Measurements from ENCODE around the gene DND1.
"Not testable (repeated sequence)": the region's sequence is repeated elsewhere in the genome, so short reads cannot be mapped to it uniquely, and the experiment has no call there.

Gene DND1

GRCh38 chr5:140673187-140673976, at the start of gene DND1:
TSS of gene DND1 (minus strand) at chr5:140673576. CDS start at chr5:140673542, 34 bp downstream.
- DNase-seq = no peak

GRCh38 chr5:140721395-140721794, 48.0 kb upstream of the DND1 start:
- DNase-seq = not testable (repeated sequence)

- DNase-seq = not testable (repeated sequence)
Observed at GRCh38 chr5:140720738-140721137, 47.4 kb upstream of the DND1 start.

GRCh38 chr5:140718266-140718592, 44.9 kb upstream of the DND1 start:
- no peak for DNase-seq

GRCh38 chr5:140716238-140716637, 42.9 kb upstream of the DND1 start:
- not testable (repeated sequence) for DNase-seq

GRCh38 chr5:140713562-140714094, 40.3 kb upstream of the DND1 start:
- DNase-seq = no peak

GRCh38 chr5:140711794-140712193, 38.4 kb upstream of the DND1 start:
- DNase-seq = no peak

- DNase-seq = peak; percentile 80
Observed at GRCh38 chr5:140710899-140711552, 37.6 kb upstream of the DND1 start.

- not testable (repeated sequence) for DNase-seq
Observed at GRCh38 chr5:140708787-140709186, 35.4 kb upstream of the DND1 start.

- no peak for DNase-seq
Observed at GRCh38 chr5:140707812-140708211, 34.4 kb upstream of the DND1 start.

GRCh38 chr5:140700177-140701144, 27.1 kb upstream of the DND1 start, which contains the start of gene ZMAT2:
TSS of gene ZMAT2 (plus strand) at chr5:140700447. CDS start at chr5:140700461, 14 bp downstream.
- DNase-seq = peak; percentile 95

- no peak for DNase-seq
Observed at GRCh38 chr5:140696891-140697492, 23.6 kb upstream of the DND1 start.

- DNase-seq = no peak
Observed at GRCh38 chr5:140694276-140694675, 20.9 kb upstream of the DND1 start.

GRCh38 chr5:140690941-140691924, 17.9 kb upstream of the DND1 start, which contains the start of the genes HARS1 and HARS2:
TSS of gene HARS1 (minus strand) at chr5:140691370. CDS start at chr5:140691304, 66 bp downstream.
TSS of gene HARS2 (plus strand) at chr5:140691455. CDS start at chr5:140691649, 194 bp downstream.
- DNase-seq = peak; percentile 88

GRCh38 chr5:140690376-140690932, 17.1 kb upstream of the DND1 start:
- DNase-seq = no peak

- DNase-seq = no peak
Observed at GRCh38 chr5:140678993-140679392, 5.6 kb upstream of the DND1 start.

GRCh38 chr5:140677947-140678346, 4.6 kb upstream of the DND1 start:
- no peak for DNase-seq

- DNase-seq = no peak
Observed at GRCh38 chr5:140674629-140675028, 1.3 kb upstream of the DND1 start.

GRCh38 chr5:140674211-140674610, 835 bp upstream of the DND1 start:
- no peak for DNase-seq

- no peak for DNase-seq
Observed at GRCh38 chr5:140672455-140673186, 755 bp downstream of the DND1 start.
